ENCODE measurements around the gene SBF1. TPM values are rescaled to one million over a fixed set of nuclear protein-coding genes. Genes with fewer than 3 reads are reported as not detected.

The SBF1 gene
- total and polyA plus RNA-seq, 2 donors (not counting 1 experiment from before 2014, with no cell fraction given), result 13.5 to 75.8 TPM

DNA sequence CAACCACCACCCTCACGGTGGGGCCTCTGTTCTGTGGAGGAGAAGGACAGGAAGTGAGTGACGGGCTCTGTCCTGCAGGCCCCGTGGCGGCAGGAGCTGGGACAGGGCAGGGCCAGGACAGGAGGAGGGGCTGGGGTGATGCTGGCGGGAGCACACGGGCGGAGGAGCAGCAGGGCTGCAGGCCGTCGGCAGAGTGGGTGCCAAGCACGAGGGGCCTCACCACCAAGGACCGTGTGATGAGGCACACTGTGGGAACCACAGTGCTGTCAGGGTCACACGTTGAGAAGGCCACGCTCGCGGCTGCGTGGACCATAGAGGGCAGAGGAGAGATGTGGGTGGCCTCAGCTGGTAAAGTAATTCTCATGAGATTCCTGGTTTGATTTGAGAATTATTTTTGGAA is 42.1 kb upstream of the SBF1 start:
- no peak for DNase-seq (ENCODE audit: low read depth in 2 of 2)
- Histone ChIP-seq H3K4me1 (ENCODE audit: control insufficient read depth, extremely low read depth, insufficient read depth, low read length) (no peaks in the 10 kb centered on the region), H3K27ac (ENCODE audit: insufficient read depth, low read length) (no peak overlapping the region), H3K79me2 (ENCODE audit: control insufficient read depth, insufficient read depth, low read length) (peaks cover 30% of the 10 kb centered on the region), H3K4me3 (replicated peaks in 1 of 4; ENCODE audit: control extremely low read depth in 1 of 4, insufficient read depth in 1 of 4, low read depth in 3 of 4, low read length in 4 of 4) (no peak overlapping the region), H3K9ac (ENCODE audit: insufficient read depth, low read length) (no peak overlapping the region), H3K9me3 (ENCODE audit: control insufficient read depth, insufficient read depth, low read depth, low read length) (no peaks in the 10 kb centered on the region), H4K20me1 (ENCODE audit: control insufficient read depth, extremely low read depth, insufficient read depth, low read length) (no peaks in the 10 kb centered on the region), H2AFZ (ENCODE audit: low read length) (no peak overlapping the region), H3K36me3 (ENCODE audit: control insufficient read depth, insufficient read depth, low read length) (peaks cover 12% of the 10 kb centered on the region), H3K4me2 (ENCODE audit: extremely low read depth, insufficient read depth, low read length) (no peak overlapping the region), H3K27me3 (ENCODE audit: control insufficient read depth, insufficient read depth, low read length) (no peaks in the 10 kb centered on the region)
- TF ChIP-seq EZH2 (IDR thresholded peaks at IDR 0.05; ENCODE audit: low read length, missing control alignments), result no peak
- TF ChIP-seq, protein P1, sequence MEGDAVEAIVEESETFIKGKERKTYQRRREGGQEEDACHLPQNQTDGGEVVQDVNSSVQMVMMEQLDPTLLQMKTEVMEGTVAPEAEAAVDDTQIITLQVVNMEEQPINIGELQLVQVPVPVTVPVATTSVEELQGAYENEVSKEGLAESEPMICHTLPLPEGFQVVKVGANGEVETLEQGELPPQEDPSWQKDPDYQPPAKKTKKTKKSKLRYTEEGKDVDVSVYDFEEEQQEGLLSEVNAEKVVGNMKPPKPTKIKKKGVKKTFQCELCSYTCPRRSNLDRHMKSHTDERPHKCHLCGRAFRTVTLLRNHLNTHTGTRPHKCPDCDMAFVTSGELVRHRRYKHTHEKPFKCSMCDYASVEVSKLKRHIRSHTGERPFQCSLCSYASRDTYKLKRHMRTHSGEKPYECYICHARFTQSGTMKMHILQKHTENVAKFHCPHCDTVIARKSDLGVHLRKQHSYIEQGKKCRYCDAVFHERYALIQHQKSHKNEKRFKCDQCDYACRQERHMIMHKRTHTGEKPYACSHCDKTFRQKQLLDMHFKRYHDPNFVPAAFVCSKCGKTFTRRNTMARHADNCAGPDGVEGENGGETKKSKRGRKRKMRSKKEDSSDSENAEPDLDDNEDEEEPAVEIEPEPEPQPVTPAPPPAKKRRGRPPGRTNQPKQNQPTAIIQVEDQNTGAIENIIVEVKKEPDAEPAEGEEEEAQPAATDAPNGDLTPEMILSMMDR (conservative IDR thresholded peaks at IDR 0.05 in 1 of 2, IDR thresholded peaks at IDR 0.05 in 1 of 2; ENCODE audit: low read depth in 1 of 2, low read length in 2 of 2), result no peak

DNA sequence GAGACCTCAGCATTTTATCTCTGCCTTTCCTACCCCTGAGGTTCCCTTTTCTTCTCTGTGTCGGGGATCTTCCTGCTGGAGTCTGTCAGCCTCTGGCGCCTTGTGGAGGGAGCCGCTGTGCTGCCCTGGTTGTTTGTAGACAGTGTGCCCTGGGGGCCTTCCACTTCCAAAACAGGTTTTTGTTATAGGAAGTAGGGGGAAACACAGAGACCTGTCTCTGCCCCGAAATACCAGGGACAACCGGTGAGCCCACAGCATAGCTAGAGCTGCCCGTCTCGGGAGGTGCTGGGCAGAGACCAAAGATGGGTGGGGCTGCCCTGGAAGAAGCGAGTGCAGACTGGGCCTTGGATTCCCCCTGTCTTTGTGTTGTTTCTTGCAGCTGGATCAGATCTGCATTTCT is 41.2 kb upstream of the SBF1 start:
- no peak for TF ChIP-seq EZH2 (IDR thresholded peaks at IDR 0.05; ENCODE audit: low read length, missing control alignments)
- TF ChIP-seq, protein P1 (conservative IDR thresholded peaks at IDR 0.05 in 1 of 2, IDR thresholded peaks at IDR 0.05 in 1 of 2; ENCODE audit: low read depth in 1 of 2, low read length in 2 of 2), result no peak
- no peaks in the 10 kb centered on the region for H3K27me3 ChIP-seq (ENCODE audit: control insufficient read depth, insufficient read depth, low read length)
- no peak for DNase-seq (ENCODE audit: low read depth in 2 of 2)
- H3K4me2 ChIP-seq (ENCODE audit: extremely low read depth, insufficient read depth, low read length), result no peak overlapping the region
- H2AFZ ChIP-seq (ENCODE audit: low read length), result no peak overlapping the region
- no peaks in the 10 kb centered on the region for H4K20me1 ChIP-seq (ENCODE audit: control insufficient read depth, extremely low read depth, insufficient read depth, low read length)
- H3K36me3 ChIP-seq (ENCODE audit: control insufficient read depth, insufficient read depth, low read length), result peaks cover 7% of the 10 kb centered on the region
- no peak overlapping the region for H3K27ac ChIP-seq (ENCODE audit: insufficient read depth, low read length)
- H3K4me1 ChIP-seq (ENCODE audit: control insufficient read depth, extremely low read depth, insufficient read depth, low read length), result no peaks in the 10 kb centered on the region
- no peak overlapping the region for H3K9ac ChIP-seq (ENCODE audit: insufficient read depth, low read length)
- H3K4me3 ChIP-seq (replicated peaks in 1 of 4; ENCODE audit: control extremely low read depth in 1 of 4, insufficient read depth in 1 of 4, low read depth in 3 of 4, low read length in 4 of 4), result no peak overlapping the region
- no peaks in the 10 kb centered on the region for H3K9me3 ChIP-seq (ENCODE audit: control insufficient read depth, insufficient read depth, low read depth, low read length)
- peaks cover 31% of the 10 kb centered on the region for H3K79me2 ChIP-seq (ENCODE audit: control insufficient read depth, insufficient read depth, low read length)

DNA sequence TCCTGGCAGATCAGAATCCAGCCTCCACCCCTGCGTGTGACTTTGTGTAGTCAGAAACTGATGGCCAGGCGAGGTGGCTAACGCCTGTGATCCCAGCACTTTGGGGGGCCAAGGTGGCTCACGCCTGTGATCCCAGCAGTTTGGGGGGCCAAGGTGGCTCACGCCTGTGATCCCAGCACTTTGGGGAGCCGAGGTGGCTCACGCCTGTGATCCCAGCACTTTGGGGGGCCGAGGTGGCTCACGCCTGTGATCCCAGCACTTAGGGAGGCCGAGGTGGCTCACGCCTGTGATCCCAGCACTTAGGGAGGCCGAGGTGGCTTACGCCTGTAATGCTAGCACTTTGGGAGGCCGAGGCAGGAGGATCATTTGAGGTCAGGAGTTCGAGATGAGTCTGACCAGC is 38.3 kb upstream of the SBF1 start:
- DNase-seq (ENCODE audit: low read depth in 2 of 2), result no peak
- no peak overlapping the region for H3K4me3 ChIP-seq (replicated peaks in 1 of 4; ENCODE audit: control extremely low read depth in 1 of 4, insufficient read depth in 1 of 4, low read depth in 3 of 4, low read length in 4 of 4)

More for the DNA sequence above, 38.3 kb upstream of the SBF1 start:
- H4K20me1 ChIP-seq (ENCODE audit: control insufficient read depth, extremely low read depth, insufficient read depth, low read length), result no peaks in the 10 kb centered on the region
- TF ChIP-seq EZH2 (IDR thresholded peaks at IDR 0.05; ENCODE audit: low read length, missing control alignments), result no peak
- TF ChIP-seq, protein P1 (conservative IDR thresholded peaks at IDR 0.05 in 1 of 2, IDR thresholded peaks at IDR 0.05 in 1 of 2; ENCODE audit: low read depth in 1 of 2, low read length in 2 of 2), result no peak
- no peak overlapping the region for H3K9ac ChIP-seq (ENCODE audit: insufficient read depth, low read length)
- H3K27ac ChIP-seq (ENCODE audit: insufficient read depth, low read length), result no peak overlapping the region
- H2AFZ ChIP-seq (ENCODE audit: low read length), result no peak overlapping the region
- H3K4me1 ChIP-seq (ENCODE audit: control insufficient read depth, extremely low read depth, insufficient read depth, low read length), result peaks cover 3% of the 10 kb centered on the region
- peaks cover 49% of the 10 kb centered on the region for H3K79me2 ChIP-seq (ENCODE audit: control insufficient read depth, insufficient read depth, low read length)
- H3K36me3 ChIP-seq (ENCODE audit: control insufficient read depth, insufficient read depth, low read length), result peaks cover 3% of the 10 kb centered on the region
- H3K9me3 ChIP-seq (ENCODE audit: control insufficient read depth, insufficient read depth, low read depth, low read length), result no peaks in the 10 kb centered on the region
- no peaks in the 10 kb centered on the region for H3K27me3 ChIP-seq (ENCODE audit: control insufficient read depth, insufficient read depth, low read length)
- H3K4me2 ChIP-seq (ENCODE audit: extremely low read depth, insufficient read depth, low read length), result no peak overlapping the region
